HepG2 (cell line): Measurements from ENCODE around the gene PIF1. TPM values are rescaled to one million over a fixed set of nuclear protein-coding genes. Genes with fewer than 3 reads are reported as not detected.

Experiments
- ATAC-seq: fragments of 200-7000 bp; cut with Tn5 transposase; 3 replicates; pipeline ENCODE4 v1.9.1; 2020; ENCODE audit warnings: mild to moderate bottlenecking, moderate library complexity
- BruUV-seq: library from RNA; stranded (reverse); fragments of 400-500 nt; replicated peaks from 2 replicates; lab custom pipeline; 2021; lab: Mats Ljungman, UMichigan
- CTCF ChIA-PET: fragments of 300-600 bp; formaldehyde crosslinking; extraction: SDS; loops from one replicate; lab custom pipeline; 2021; ENCODE audit warnings: low total read pairs, inconsistent platforms, low intra/inter-chr PET ratio; lab: Yijun Ruan, JAX
- POLR2A ChIA-PET: fragments of 350-600 bp; sonication (Branson Sonifier 250); formaldehyde crosslinking; loops from one replicate; lab custom pipeline; 2020; ENCODE audit warnings: antibody characterized with exemption, inconsistent platforms; lab: Yijun Ruan, JAX
- DNase-seq: peaks from one replicate; pipeline ENCODE4 v3.0.0-alpha.2; 2015; ENCODE audit warnings: low spot score
- FAIRE-seq: peaks from 3 replicates; lab custom pipeline; 2011; peaks lifted over from hg19 to GRCh38; lab: Jason Lieb, UNC
- H2AFZ ChIP-seq: one replicate; pipeline ENCODE4 v1.6.1; 2011; ENCODE audit warnings: low read length, inconsistent platforms
- H3K27ac ChIP-seq: fragments of 300-600 bp; 3 replicates; pipeline ENCODE4 v1.8.0; 2011; ENCODE audit warnings: mixed run types, mild to moderate bottlenecking, mixed read lengths, low read length, inconsistent platforms; ENCODE audit not compliant: insufficient read depth; ENCODE audit errors: extremely low read length
- H3K27me3 ChIP-seq, 2 experiments: fragments of 200-600 bp in 1 of 2; 2 replicates in 1 of 2; 3 replicates in 1 of 2; pipeline versions ENCODE4 v1.6.0 to v1.8.0; 2011; ENCODE audit warnings: low read length in 2 of 2, mild to moderate bottlenecking in 2 of 2, moderate library complexity in 2 of 2, inconsistent platforms in 1 of 2; ENCODE audit not compliant: insufficient read depth in 2 of 2, control insufficient read depth in 1 of 2
- H3K36me3 ChIP-seq, 2 experiments: fragments of 200-600 bp in 1 of 2; replicated peaks in 1 of 2; 2 replicates in 1 of 2; 3 replicates in 1 of 2; pipeline versions ENCODE4 v1.5.1 to v1.8.0; 2011; ENCODE audit warnings: low read length in 2 of 2, inconsistent platforms in 1 of 2; ENCODE audit not compliant: insufficient read depth in 2 of 2, control insufficient read depth in 1 of 2
- H3K4me1 ChIP-seq: 2 replicates; pipeline ENCODE4 v1.5.1; 2012; ENCODE audit warnings: low read length, inconsistent platforms; ENCODE audit not compliant: insufficient read depth
- H3K4me2 ChIP-seq: 2 replicates; pipeline ENCODE4 v1.6.0; 2011; ENCODE audit warnings: low read depth, low read length, inconsistent platforms
- H3K4me3 ChIP-seq, 3 experiments: fragments of 200-600 bp in 1 of 3; sonication (generic), shearing (Covaris generic) in 1 of 3; replicated peaks in 1 of 3; 2 replicates each; pipeline ENCODE4 v1.5.1; 2011 to 2016; ENCODE audit warnings: low read length in 3 of 3, inconsistent platforms in 2 of 3, low read depth in 2 of 3, mild to moderate bottlenecking in 2 of 3, control low read depth in 1 of 3, mixed read lengths in 1 of 3; ENCODE audit not compliant: insufficient read depth in 1 of 3
- H3K79me2 ChIP-seq: one replicate; pipeline ENCODE4 v1.6.1; 2011; ENCODE audit warnings: low read length, inconsistent platforms; ENCODE audit not compliant: insufficient read depth
- H3K9ac ChIP-seq: 2 replicates; pipeline ENCODE4 v1.6.0; 2011; ENCODE audit warnings: mild to moderate bottlenecking, low read depth, low read length, inconsistent platforms; ENCODE audit not compliant: insufficient read depth
- H3K9me3 ChIP-seq: 2 replicates; pipeline ENCODE4 v1.5.1; 2012; ENCODE audit warnings: mild to moderate bottlenecking, low read length
- H4K20me1 ChIP-seq: 2 replicates; pipeline ENCODE4 v1.6.0; 2011; ENCODE audit warnings: inconsistent platforms, mild to moderate bottlenecking, low read length, moderate library complexity; ENCODE audit not compliant: insufficient read depth
- ERF ChIP-seq: IDR thresholded peaks from 2 replicates; pipeline ENCODE4 v1.6.1; 2018; ENCODE audit warnings: missing biosample characterization, missing genetic modification reagents
- MXD3 ChIP-seq: IDR thresholded peaks from 2 replicates; pipeline ENCODE4 v1.6.1; 2016; ENCODE audit warnings: mild to moderate bottlenecking, missing biosample characterization, missing genetic modification reagents
- RBM22 ChIP-seq: fragments of 200-400 bp; formaldehyde crosslinking; optimal IDR thresholded peaks from 2 replicates; pipeline ENCODE3; 2017; ENCODE audit warnings: mild to moderate bottlenecking, low read length, moderate library complexity
- SIX4 ChIP-seq: sonication (generic); formaldehyde crosslinking; IDR thresholded peaks from 2 replicates; pipeline ENCODE4 v1.4.0; 2020; ENCODE audit warnings: missing genetic modification reagents
- ZBTB7B ChIP-seq: sonication (generic); formaldehyde crosslinking; IDR thresholded peaks from 2 replicates; pipeline ENCODE4 v1.4.0; 2020; ENCODE audit warnings: missing genetic modification reagents
- ZNF318 ChIP-seq: sonication (generic); formaldehyde crosslinking; IDR thresholded peaks from 2 replicates; pipeline ENCODE4 v1.4.0; 2020; ENCODE audit warnings: mild to moderate bottlenecking, missing genetic modification reagents
- WGBS: methylation state at CpG from one replicate; pipeline ENCODE4 v1.1.6; 2017; ENCODE audit warnings: low lambda C conversion rate; 5-methylcytosine and 5-hydroxymethylcytosine counted together
- in situ Hi-C: cut with HindIII; loops from 2 replicates; pipeline ENCODE4 v1.10.0; 2017; ENCODE audit warnings: low pct_unique_long_range_greater_than_20kb; ENCODE audit not compliant: extremely low pct_ligation_motif_present
- intact Hi-C: fragments of 100-400 bp; cut with micrococcal nuclease; formaldehyde crosslinking; loops from one replicate; pipeline ENCODE4 v1.10.0; 2022; ENCODE audit not compliant: unreplicated experiment
- polyA plus RNA-seq, 8 experiments: library from polyadenylated mRNA; depleted of rRNA in 3 of 8; stranded (reverse) in 7 of 8; unstranded in 1 of 8; fragments of >200 nt; fragmentation: Illumina TruSeq in 4 of 8; extraction: Trizol in 4 of 8; gene quantifications; 2 replicates each; pipeline versions ENCODE4 v1.2.1 to v1.2.3, GENCODE V29; 2011 to 2016; ENCODE audit warnings: low read depth in 4 of 8, missing spikeins in 1 of 8, mixed read lengths in 1 of 8; ENCODE audit not compliant: insufficient read depth in 1 of 8
- total RNA-seq, 5 experiments: library from RNA; depleted of rRNA; stranded (reverse); fragments of >200 nt; fragmentation: Illumina TruSeq; extraction: Trizol; gene quantifications; 2 replicates each; pipeline ENCODE4 v1.2.3, GENCODE V29; 2016; ENCODE audit warnings: low read depth in 1 of 5
- TF ChIP-seq, protein P1 (sequence below): sonication (generic); formaldehyde crosslinking; IDR thresholded peaks from 2 replicates; pipeline ENCODE4 v1.5.1; 2020; ENCODE audit warnings: mild to moderate bottlenecking, missing genetic modification reagents, borderline replicate concordance
- TF ChIP-seq, protein P2 (sequence below): IDR thresholded peaks from 2 replicates; pipeline ENCODE4 v1.6.1; 2016

The PIF1 gene
- total and polyA plus RNA-seq, 2 of the 13 experiments (the other 11 are each of a cell fraction or from before 2014, with no cell fraction given), result 18.5 to 19.7 TPM

GRCh38 chr15:64841060-64841343 is 15.6 kb upstream of the PIF1 start (continued):
- 0 out of 2 replicates have a peak, but pooled peaks have one; percentile 25 for TF ChIP-seq MXD3 (CRISPR knock-in tag)
- TF ChIP-seq, protein P1, sequence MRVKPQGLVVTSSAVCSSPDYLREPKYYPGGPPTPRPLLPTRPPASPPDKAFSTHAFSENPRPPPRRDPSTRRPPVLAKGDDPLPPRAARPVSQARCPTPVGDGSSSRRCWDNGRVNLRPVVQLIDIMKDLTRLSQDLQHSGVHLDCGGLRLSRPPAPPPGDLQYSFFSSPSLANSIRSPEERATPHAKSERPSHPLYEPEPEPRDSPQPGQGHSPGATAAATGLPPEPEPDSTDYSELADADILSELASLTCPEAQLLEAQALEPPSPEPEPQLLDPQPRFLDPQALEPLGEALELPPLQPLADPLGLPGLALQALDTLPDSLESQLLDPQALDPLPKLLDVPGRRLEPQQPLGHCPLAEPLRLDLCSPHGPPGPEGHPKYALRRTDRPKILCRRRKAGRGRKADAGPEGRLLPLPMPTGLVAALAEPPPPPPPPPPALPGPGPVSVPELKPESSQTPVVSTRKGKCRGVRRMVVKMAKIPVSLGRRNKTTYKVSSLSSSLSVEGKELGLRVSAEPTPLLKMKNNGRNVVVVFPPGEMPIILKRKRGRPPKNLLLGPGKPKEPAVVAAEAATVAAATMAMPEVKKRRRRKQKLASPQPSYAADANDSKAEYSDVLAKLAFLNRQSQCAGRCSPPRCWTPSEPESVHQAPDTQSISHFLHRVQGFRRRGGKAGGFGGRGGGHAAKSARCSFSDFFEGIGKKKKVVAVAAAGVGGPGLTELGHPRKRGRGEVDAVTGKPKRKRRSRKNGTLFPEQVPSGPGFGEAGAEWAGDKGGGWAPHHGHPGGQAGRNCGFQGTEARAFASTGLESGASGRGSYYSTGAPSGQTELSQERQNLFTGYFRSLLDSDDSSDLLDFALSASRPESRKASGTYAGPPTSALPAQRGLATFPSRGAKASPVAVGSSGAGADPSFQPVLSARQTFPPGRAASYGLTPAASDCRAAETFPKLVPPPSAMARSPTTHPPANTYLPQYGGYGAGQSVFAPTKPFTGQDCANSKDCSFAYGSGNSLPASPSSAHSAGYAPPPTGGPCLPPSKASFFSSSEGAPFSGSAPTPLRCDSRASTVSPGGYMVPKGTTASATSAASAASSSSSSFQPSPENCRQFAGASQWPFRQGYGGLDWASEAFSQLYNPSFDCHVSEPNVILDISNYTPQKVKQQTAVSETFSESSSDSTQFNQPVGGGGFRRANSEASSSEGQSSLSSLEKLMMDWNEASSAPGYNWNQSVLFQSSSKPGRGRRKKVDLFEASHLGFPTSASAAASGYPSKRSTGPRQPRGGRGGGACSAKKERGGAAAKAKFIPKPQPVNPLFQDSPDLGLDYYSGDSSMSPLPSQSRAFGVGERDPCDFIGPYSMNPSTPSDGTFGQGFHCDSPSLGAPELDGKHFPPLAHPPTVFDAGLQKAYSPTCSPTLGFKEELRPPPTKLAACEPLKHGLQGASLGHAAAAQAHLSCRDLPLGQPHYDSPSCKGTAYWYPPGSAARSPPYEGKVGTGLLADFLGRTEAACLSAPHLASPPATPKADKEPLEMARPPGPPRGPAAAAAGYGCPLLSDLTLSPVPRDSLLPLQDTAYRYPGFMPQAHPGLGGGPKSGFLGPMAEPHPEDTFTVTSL (CRISPR knock-in tag), result no peak
- 0 out of 2 replicates have a peak, but pooled peaks have one; percentile 37 for TF ChIP-seq ERF (CRISPR knock-in tag)
- TF ChIP-seq, protein P2, sequence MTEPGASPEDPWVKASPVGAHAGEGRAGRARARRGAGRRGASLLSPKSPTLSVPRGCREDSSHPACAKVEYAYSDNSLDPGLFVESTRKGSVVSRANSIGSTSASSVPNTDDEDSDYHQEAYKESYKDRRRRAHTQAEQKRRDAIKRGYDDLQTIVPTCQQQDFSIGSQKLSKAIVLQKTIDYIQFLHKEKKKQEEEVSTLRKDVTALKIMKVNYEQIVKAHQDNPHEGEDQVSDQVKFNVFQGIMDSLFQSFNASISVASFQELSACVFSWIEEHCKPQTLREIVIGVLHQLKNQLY (CRISPR knock-in tag), result no peak
- TF ChIP-seq RBM22, result peak; percentile 16
- 0 out of 2 replicates have a peak, but pooled peaks have one; percentile 67 for TF ChIP-seq ZBTB7B

GRCh38 chr15:64837502-64837901 is 12.1 kb upstream of the PIF1 start:
- WGBS, result 92% methylated on average over 1 of the region's 1 CpG
- Histone ChIP-seq H2AFZ (no peak overlapping the region), H3K36me3 (no peaks in the 10 kb centered on the region), H4K20me1 (no peaks in the 10 kb centered on the region), H3K9ac (no peak overlapping the region), H3K4me2 (no peak overlapping the region), H3K27ac (no peak overlapping the region), H3K4me3 (no peak overlapping the region), H3K27me3 (no peaks in the 10 kb centered on the region), H3K79me2 (no peaks in the 10 kb centered on the region), H3K9me3 (no peaks in the 10 kb centered on the region), H3K4me1 (peaks cover 23% of the 10 kb centered on the region)
- ChIA-PET CTCF (no interaction called here), POLR2A (interaction anchor here (0.6 to 0.7 kb wide), 3 partner anchors 9 to 117 kb away, joined by 3 to 4 read pairs (median 3); no protein-coding TSS in a partner anchor)
- intact Hi-C loops, result no loop called here
- no peak for DNase-seq
- ATAC-seq, result no peak
- no peak for FAIRE-seq
- in situ Hi-C loops, result no loop called here
- no TSS peak for BruUV-seq
- no peak for TF ChIP-seq ZNF318 (CRISPR knock-in tag)
- no peak for TF ChIP-seq SIX4 (CRISPR knock-in tag)
